Islet of Langerhans (tissue), 1 donor: ENCODE data around the gene FAM20A.

Experiments
- FAIRE-seq: peaks from one replicate; lab custom pipeline; 2011; peaks lifted over from hg19 to GRCh38; lab: Jason Lieb, UNC

FAM20A gene

GRCh38 chr17:68491381-68492231 lies 109.6 kb downstream of the FAM20A start:
- FAIRE-seq: no peak

GRCh38 chr17:68489919-68490318 lies 111.2 kb downstream of the FAM20A start:
- FAIRE-seq: no peak
